Upper lobe of right lung (tissue), 1 donor: ENCODE measurements around the gene PALMD. TPM values are rescaled to one million over a fixed set of nuclear protein-coding genes. Genes with fewer than 3 reads are reported as not detected.

Experiments used
- ATAC-seq: fragments of 200-7000 bp; cut with Tn5 transposase; one replicate; pipeline ENCODE4 v1.9.1; 2020; ENCODE audit warnings: mild to moderate bottlenecking, moderate library complexity
- DNase-seq: peaks from one replicate; pipeline ENCODE4 v3.0.0-alpha.2; 2020
- H3K27ac ChIP-seq: fragments of 200-600 bp; one replicate; pipeline ENCODE4 v1.8.0; 2022
- H3K27me3 ChIP-seq: fragments of 200-600 bp; one replicate; pipeline ENCODE4 v1.8.0; 2022; ENCODE audit warnings: mild to moderate bottlenecking
- H3K36me3 ChIP-seq: fragments of 200-600 bp; one replicate; pipeline ENCODE4 v1.8.0; 2022
- H3K4me1 ChIP-seq: fragments of 200-600 bp; one replicate; pipeline ENCODE4 v1.8.0; 2022
- H3K4me3 ChIP-seq: fragments of 200-600 bp; one replicate; pipeline ENCODE4 v1.8.0; 2022; ENCODE audit warnings: mild to moderate bottlenecking
- H3K9me3 ChIP-seq: fragments of 200-600 bp; one replicate; pipeline ENCODE4 v1.8.0; 2022
- CTCF ChIP-seq: fragments of 200-600 bp; IDR thresholded peaks from one replicate; pipeline ENCODE4 v1.8.0; 2022; ENCODE audit warnings: antibody characterized with exemption
- intact Hi-C: fragments of 100-400 bp; cut with DNase I; formaldehyde crosslinking; loops from one replicate; pipeline ENCODE4 v1.11.0; 2022
- total RNA-seq: library from RNA; stranded (reverse); fragmentation: NEBNext Ultra II Directional; extraction: Animal tissue kit (Norgen Biotek cat#: 25700); gene quantifications from one replicate; pipeline ENCODE4 v1.2.1, GENCODE V29; 2021
- donor health status: DM: no; HTN: yes; CAD: no; lungs with severe emphysema.

Gene PALMD
- total RNA-seq, 1 donor from 2014 or later: 21.5 TPM

GRCh38 chr1:99622702-99623347 is 23.1 kb upstream of the PALMD start:
- Histone ChIP-seq H3K4me1 (no peaks in the 10 kb centered on the region), H3K27me3 (no peaks in the 10 kb centered on the region), H3K36me3 (no peaks in the 10 kb centered on the region), H3K9me3 (no peaks in the 10 kb centered on the region), H3K27ac (no peak overlapping the region), H3K4me3 (no peak overlapping the region)
- no peak for DNase-seq
- no peak for TF ChIP-seq CTCF
- intact Hi-C loops: no loop called here
- ATAC-seq: no peak

GRCh38 chr1:99623554-99623953 is 22.4 kb upstream of the PALMD start:
- no peaks in the 10 kb centered on the region for H3K4me1 ChIP-seq
- H3K27me3 ChIP-seq: no peaks in the 10 kb centered on the region
- DNase-seq (no peak), ATAC-seq (no peak)
- H3K9me3 ChIP-seq: no peaks in the 10 kb centered on the region
- no peak for TF ChIP-seq CTCF
- H3K4me3 ChIP-seq: no peak overlapping the region
- H3K36me3 ChIP-seq: no peaks in the 10 kb centered on the region
- no peak overlapping the region for H3K27ac ChIP-seq
- intact Hi-C loops: no loop called here

- ATAC-seq: no peak
These were observed 18.3 kb upstream of the PALMD start for GRCh38 chr1:99627615-99628014.

GRCh38 chr1:99629164-99629563 is 16.7 kb upstream of the PALMD start:
- H3K9me3 ChIP-seq: no peaks in the 10 kb centered on the region
- no peak for ATAC-seq
- no peak for DNase-seq
- no peaks in the 10 kb centered on the region for H3K36me3 ChIP-seq
- H3K27me3 ChIP-seq: no peaks in the 10 kb centered on the region
- no peaks in the 10 kb centered on the region for H3K4me1 ChIP-seq
- no peak overlapping the region for H3K4me3 ChIP-seq
- intact Hi-C loops: no loop called here
- TF ChIP-seq CTCF: no peak
- no peak overlapping the region for H3K27ac ChIP-seq

More at GRCh38 chr1:99627615-99628014, 18.3 kb upstream of the PALMD start:
- no peaks in the 10 kb centered on the region for H3K27me3 ChIP-seq
- TF ChIP-seq CTCF: no peak
- no peak for DNase-seq
- intact Hi-C loops: no loop called here
- H3K9me3 ChIP-seq: no peaks in the 10 kb centered on the region
- H3K4me1 ChIP-seq: no peaks in the 10 kb centered on the region
- no peak overlapping the region for H3K27ac ChIP-seq
- no peak overlapping the region for H3K4me3 ChIP-seq
- no peaks in the 10 kb centered on the region for H3K36me3 ChIP-seq

- Histone ChIP-seq H3K4me3 (no peak overlapping the region), H3K27me3 (no peaks in the 10 kb centered on the region), H3K4me1 (no peaks in the 10 kb centered on the region), H3K27ac (no peak overlapping the region), H3K36me3 (no peaks in the 10 kb centered on the region), H3K9me3 (no peaks in the 10 kb centered on the region)
- TF ChIP-seq CTCF: no peak
- DNase-seq: no peak
- intact Hi-C loops: no loop called here
- ATAC-seq: no peak
These were observed 10.8 kb upstream of the PALMD start for GRCh38 chr1:99634971-99635624.
